Neuronal stem cell (in vitro differentiated cells): ENCODE results near the gene USP10.

ENCODE experiments used
- DNase-seq: peaks from one replicate; pipeline ENCODE4 v3.0.0-alpha.2; 2013; ENCODE audit warnings: low spot score
- H2AFZ ChIP-seq: one replicate; pipeline ENCODE4 v1.6.1; 2013; ENCODE audit warnings: mild to moderate bottlenecking, low read length, inconsistent platforms
- H2AK5ac ChIP-seq: 2 replicates; pipeline ENCODE4 v1.6.1; 2013; ENCODE audit warnings: low read depth, mild to moderate bottlenecking, inconsistent platforms, low read length, moderate library complexity, mixed read lengths
- H2BK120ac ChIP-seq: 2 replicates; pipeline ENCODE4 v1.6.1; 2013; ENCODE audit warnings: low read depth, mild to moderate bottlenecking, inconsistent platforms, low read length, moderate library complexity, mixed read lengths
- H2BK12ac ChIP-seq: one replicate; pipeline ENCODE4 v1.6.1; 2013; ENCODE audit warnings: low read length, inconsistent platforms
- H2BK15ac ChIP-seq: 2 replicates; pipeline ENCODE4 v1.6.1; 2013; ENCODE audit warnings: mild to moderate bottlenecking, low read length, inconsistent platforms, mixed read lengths
- H2BK5ac ChIP-seq: one replicate; pipeline ENCODE4 v1.6.1; 2013; ENCODE audit warnings: inconsistent platforms, mild to moderate bottlenecking, low read length, moderate library complexity
- H3K14ac ChIP-seq: one replicate; pipeline ENCODE4 v1.6.1; 2013; ENCODE audit warnings: low read length, inconsistent platforms
- H3K18ac ChIP-seq: 2 replicates; pipeline ENCODE4 v1.6.1; 2013; ENCODE audit warnings: low read length, inconsistent platforms
- H3K23ac ChIP-seq: 2 replicates; pipeline ENCODE4 v1.6.1; 2013; ENCODE audit warnings: low read depth, mild to moderate bottlenecking, mixed read lengths, low read length, inconsistent platforms; ENCODE audit not compliant: poor library complexity
- H3K27ac ChIP-seq: replicated peaks from 3 replicates; pipeline ENCODE4 v1.5.1; 2013; ENCODE audit warnings: low read length, inconsistent platforms
- H3K27me3 ChIP-seq, 3 experiments: 2 replicates each; pipeline ENCODE4 v1.6.1; 2013; ENCODE audit warnings: low read length in 3 of 3, mild to moderate bottlenecking in 2 of 3, inconsistent platforms in 1 of 3, low read depth in 1 of 3, mixed read lengths in 1 of 3, moderate library complexity in 1 of 3; ENCODE audit not compliant: control insufficient read depth in 3 of 3, insufficient read depth in 3 of 3
- H3K36me3 ChIP-seq, 2 donors: replicated peaks in 1 of 2; 2 replicates each; pipeline ENCODE4 v1.6.1; 2013; ENCODE audit warnings: low read length in 2 of 2; ENCODE audit not compliant: control insufficient read depth in 2 of 2, insufficient read depth in 2 of 2
- H3K4ac ChIP-seq: 2 replicates; pipeline ENCODE4 v1.6.1; 2013; ENCODE audit warnings: inconsistent platforms, mild to moderate bottlenecking, low read length, moderate library complexity
- H3K4me1 ChIP-seq, 2 donors: 1 replicate in 1 of 2; 2 replicates in 1 of 2; pipeline ENCODE4 v1.6.1; 2013; ENCODE audit warnings: low read length in 2 of 2, low read depth in 1 of 2; ENCODE audit not compliant: control insufficient read depth in 2 of 2, insufficient read depth in 1 of 2
- H3K4me2 ChIP-seq: one replicate; pipeline ENCODE4 v1.6.1; 2013; ENCODE audit warnings: mild to moderate bottlenecking, low read length, inconsistent platforms; ENCODE audit not compliant: insufficient read depth, poor library complexity, severe bottlenecking
- H3K4me3 ChIP-seq, 2 donors: 2 replicates each; pipeline ENCODE4 v1.5.1; 2013; ENCODE audit warnings: low read length in 2 of 2, mild to moderate bottlenecking in 2 of 2, inconsistent platforms in 1 of 2, moderate library complexity in 1 of 2
- H3K79me1 ChIP-seq: one replicate; pipeline ENCODE4 v1.6.1; 2013; ENCODE audit warnings: low read depth, mild to moderate bottlenecking, inconsistent platforms, low read length, moderate library complexity
- H3K9ac ChIP-seq: one replicate; pipeline ENCODE4 v1.6.1; 2013; ENCODE audit warnings: mild to moderate bottlenecking, low read depth, low read length, inconsistent platforms; ENCODE audit not compliant: poor library complexity
- H3K9me3 ChIP-seq, 2 donors: replicated peaks in 1 of 2; 2 replicates each; pipeline versions ENCODE3 to v1.6.1; 2013; ENCODE audit warnings: low read length in 2 of 2, mild to moderate bottlenecking in 2 of 2, inconsistent platforms in 1 of 2, low read depth in 1 of 2, mixed read lengths in 1 of 2, moderate library complexity in 1 of 2; ENCODE audit not compliant: control insufficient read depth in 2 of 2, insufficient read depth in 1 of 2
- H4K8ac ChIP-seq: one replicate; pipeline ENCODE4 v1.6.1; 2013; ENCODE audit warnings: low read depth, mild to moderate bottlenecking, inconsistent platforms, low read length, moderate library complexity
- H4K91ac ChIP-seq: one replicate; pipeline ENCODE4 v1.6.1; 2013; ENCODE audit warnings: low read length, low read depth, mild to moderate bottlenecking, inconsistent platforms; ENCODE audit not compliant: poor library complexity
- WGBS, 2 donors: extraction: QIAGEN DNeasy Blood & Tissue Kit; methylation state at CpG; one replicate each; pipeline ENCODE4 v1.1.7; 2013; ENCODE audit warnings: missing lambda C conversion rate in 2 of 2, mixed read lengths in 1 of 2; ENCODE audit not compliant: insufficient read length in 2 of 2, insufficient replicate concordance in 1 of 2; ENCODE audit errors: extremely low coverage in 2 of 2; 5-methylcytosine and 5-hydroxymethylcytosine counted together

USP10 gene

GRCh38 chr16:84673561-84673960 is 26.2 kb upstream of the USP10 start:
- no peaks in the 10 kb centered on the region for H3K79me1 ChIP-seq
- no peaks in the 10 kb centered on the region for H3K9me3 ChIP-seq
- no peaks in the 10 kb centered on the region for H3K36me3 ChIP-seq
- no peak overlapping the region for H3K18ac ChIP-seq
- no peak overlapping the region for H3K9ac ChIP-seq
- H3K23ac ChIP-seq: no peak overlapping the region
- DNase-seq: no peak
- no peak overlapping the region for H3K14ac ChIP-seq
- H3K4me3 ChIP-seq: no peak overlapping the region
- no peak overlapping the region for H4K91ac ChIP-seq
- no CpG with 5 or more reads among the region's 3 CpGs for WGBS, 2 donors
- no peak overlapping the region for H4K8ac ChIP-seq
- no peak overlapping the region for H2BK120ac ChIP-seq
- no peak overlapping the region for H3K27ac ChIP-seq
- H2BK15ac ChIP-seq: no peak overlapping the region
- peaks cover 0 to 2% of the 10 kb centered on the region in 2 donors for H3K4me1 ChIP-seq
- H2BK12ac ChIP-seq: no peak overlapping the region
- H2AFZ ChIP-seq: no peak overlapping the region
- no peak overlapping the region for H2BK5ac ChIP-seq
- H2AK5ac ChIP-seq: no peak overlapping the region
- no peak overlapping the region for H3K4ac ChIP-seq
- no peaks in the 10 kb centered on the region for H3K27me3 ChIP-seq
- H3K4me2 ChIP-seq: no peak overlapping the region

- Histone ChIP-seq H3K27ac (no peak overlapping the region), H3K79me1 (no peaks in the 10 kb centered on the region), H4K8ac (no peak overlapping the region), H3K4ac (no peak overlapping the region), H2BK15ac (no peak overlapping the region), H4K91ac (no peak overlapping the region), H3K14ac (no peak overlapping the region), H3K27me3 (no peaks in the 10 kb centered on the region), H2AK5ac (no peak overlapping the region), H2AFZ (no peak overlapping the region), H3K9ac (no peak overlapping the region), H3K18ac (no peak overlapping the region), H2BK120ac (no peak overlapping the region), H3K23ac (no peak overlapping the region), H3K4me1 (peaks cover 0 to 2% of the 10 kb centered on the region in 2 donors), H2BK12ac (no peak overlapping the region), H3K9me3 (no peaks in the 10 kb centered on the region), H3K4me3 (peak overlapping the region in 1 of 2 donors; percentile 3), H2BK5ac (no peak overlapping the region), H3K36me3 (no peaks in the 10 kb centered on the region), H3K4me2 (no peak overlapping the region)
- no peak for DNase-seq
- WGBS, 2 donors: no CpG with 5 or more reads among the region's 9 CpGs
Observed at GRCh38 chr16:84675423-84675822, 24.4 kb upstream of the USP10 start.

- no peak overlapping the region for H2BK12ac ChIP-seq
- H4K91ac ChIP-seq: no peak overlapping the region
- no peak overlapping the region for H2AFZ ChIP-seq
- H3K9ac ChIP-seq: no peak overlapping the region
- no peaks in the 10 kb centered on the region for H3K9me3 ChIP-seq
- no peak overlapping the region for H3K27ac ChIP-seq
- H3K79me1 ChIP-seq: no peaks in the 10 kb centered on the region
- no peaks in the 10 kb centered on the region for H3K27me3 ChIP-seq
- no peak overlapping the region for H3K4me3 ChIP-seq
- no peak overlapping the region for H3K4ac ChIP-seq
- no peak for DNase-seq
- H3K18ac ChIP-seq: no peak overlapping the region
- H2BK15ac ChIP-seq: no peak overlapping the region
- no peak overlapping the region for H2AK5ac ChIP-seq
- H3K23ac ChIP-seq: no peak overlapping the region
- no peak overlapping the region for H3K4me2 ChIP-seq
- no peak overlapping the region for H2BK120ac ChIP-seq
- H3K36me3 ChIP-seq: no peaks in the 10 kb centered on the region
- no peak overlapping the region for H3K14ac ChIP-seq
- no CpG with 5 or more reads among the region's 2 CpGs for WGBS, 2 donors
- no peak overlapping the region for H4K8ac ChIP-seq
- H2BK5ac ChIP-seq: no peak overlapping the region
- H3K4me1 ChIP-seq: peaks cover 0 to 2% of the 10 kb centered on the region in 2 donors
Observed at GRCh38 chr16:84675884-84676283, 23.9 kb upstream of the USP10 start.

GRCh38 chr16:84677017-84677803 is 22.6 kb upstream of the USP10 start:
- no peak overlapping the region for H2BK120ac ChIP-seq
- peak overlapping the region; percentile 83 for H2AFZ ChIP-seq
- H2BK15ac ChIP-seq: no peak overlapping the region
- DNase-seq: no peak
- H3K18ac ChIP-seq: no peak overlapping the region
- no peak overlapping the region for H3K4ac ChIP-seq
- H2AK5ac ChIP-seq: no peak overlapping the region
- H3K79me1 ChIP-seq: no peaks in the 10 kb centered on the region
- WGBS, 2 donors: no CpG with 5 or more reads among the region's 14 CpGs
- no peak overlapping the region for H3K4me2 ChIP-seq
- no peak overlapping the region for H2BK12ac ChIP-seq
- no peak overlapping the region for H2BK5ac ChIP-seq
- H3K36me3 ChIP-seq: no peaks in the 10 kb centered on the region
- peaks cover 0 to 2% of the 10 kb centered on the region in 2 donors for H3K4me1 ChIP-seq
- no peak overlapping the region for H3K4me3 ChIP-seq
- no peaks in the 10 kb centered on the region for H3K9me3 ChIP-seq
- no peaks in the 10 kb centered on the region for H3K27me3 ChIP-seq
- H4K8ac ChIP-seq: no peak overlapping the region
- no peak overlapping the region for H3K27ac ChIP-seq
- H3K23ac ChIP-seq: no peak overlapping the region
- no peak overlapping the region for H3K14ac ChIP-seq
- no peak overlapping the region for H3K9ac ChIP-seq
- no peak overlapping the region for H4K91ac ChIP-seq
